Psoas muscle (tissue), 8 donors: ENCODE results near the gene CADM1. TPM values are rescaled to one million over a fixed set of nuclear protein-coding genes. Genes with fewer than 3 reads are reported as not detected.

ENCODE experiments used
- ATAC-seq, 4 donors: fragments of 200-7000 bp; cut with Tn5 transposase; one replicate each; pipeline ENCODE4 v1.9.1; 2020; ENCODE audit warnings: moderate library complexity in 3 of 4, mild to moderate bottlenecking in 2 of 4
- DNase-seq, 2 donors: peaks; one replicate each; pipeline ENCODE4 v3.0.0-alpha.2; 2020
- H3K27ac ChIP-seq: fragments of 200-600 bp; one replicate; pipeline ENCODE4 v1.8.0; 2022
- H3K27me3 ChIP-seq, 3 donors: fragments of 200-600 bp in 1 of 3; one replicate each; pipeline versions ENCODE4 v1.6.1 to v1.8.0; 2013 to 2022; ENCODE audit warnings: low read length in 2 of 3, mild to moderate bottlenecking in 2 of 3, moderate library complexity in 1 of 3; ENCODE audit not compliant: insufficient read depth in 3 of 3
- H3K36me3 ChIP-seq, 2 donors: fragments of 200-600 bp in 1 of 2; one replicate each; pipeline versions ENCODE4 v1.6.1 to v1.8.0; 2013 to 2022; ENCODE audit warnings: low read depth in 1 of 2, mild to moderate bottlenecking in 1 of 2, moderate library complexity in 1 of 2; ENCODE audit not compliant: insufficient read depth in 1 of 2
- H3K4me1 ChIP-seq: fragments of 200-600 bp; one replicate; pipeline ENCODE4 v1.8.0; 2022
- H3K4me3 ChIP-seq: fragments of 200-600 bp; one replicate; pipeline ENCODE4 v1.8.0; 2022; ENCODE audit warnings: mild to moderate bottlenecking
- H3K9me3 ChIP-seq: fragments of 200-600 bp; one replicate; pipeline ENCODE4 v1.8.0; 2022
- WGBS, 3 donors: extraction: QIAGEN DNeasy Blood & Tissue Kit; methylation state at CpG; one replicate each; pipeline versions ENCODE4 v1.1.6 to v1.1.7; 2013; 5-methylcytosine and 5-hydroxymethylcytosine counted together
- intact Hi-C, 2 donors: fragments of 100-400 bp; cut with DNase I; formaldehyde crosslinking; loops; one replicate each; pipeline versions ENCODE4 v1.11.0 to v1.14.2; 2022
- polyA plus RNA-seq, 3 donors: library from polyadenylated mRNA; stranded (reverse); fragments of 200-250 nt; gene quantifications; one replicate each; pipeline ENCODE4 v1.2.3, GENCODE V29; 2013
- total RNA-seq, 4 donors: library from RNA; stranded (reverse); fragmentation: NEBNext Ultra II Directional in 2 of 4; extraction: Animal tissue kit (Norgen Biotek cat#: 25700) in 2 of 4; gene quantifications; one replicate each; pipeline versions ENCODE4 v1.2.1 to v1.2.4, GENCODE V29; 2021 to 2023
- TF ChIP-seq, protein P1 (sequence below): fragments of 200-600 bp; IDR thresholded peaks from one replicate; pipeline ENCODE4 v1.8.0; 2022; ENCODE audit warnings: antibody characterized with exemption
- donor health status: healthy with polysubstance abuse.
- donor health status: DM: no; HTN: no; CAD: no; lungs with moderate emphysema.
- donor health status: Bipolar disorder and iron deficiency.
- donor health status: healthy.
- donor health status: DM: yes; HTN: yes; CAD: no.
- donor health status: DM: no; HTN: no; CAD: no.
- donor health status: DM: no; HTN: no; CAD: no.
- donor health status: DM: yes; HTN: yes; CAD: no.

CADM1 gene
- total and polyA plus RNA-seq, 7 donors = 3.1 to 12.4 (median 9.5) TPM

DNA sequence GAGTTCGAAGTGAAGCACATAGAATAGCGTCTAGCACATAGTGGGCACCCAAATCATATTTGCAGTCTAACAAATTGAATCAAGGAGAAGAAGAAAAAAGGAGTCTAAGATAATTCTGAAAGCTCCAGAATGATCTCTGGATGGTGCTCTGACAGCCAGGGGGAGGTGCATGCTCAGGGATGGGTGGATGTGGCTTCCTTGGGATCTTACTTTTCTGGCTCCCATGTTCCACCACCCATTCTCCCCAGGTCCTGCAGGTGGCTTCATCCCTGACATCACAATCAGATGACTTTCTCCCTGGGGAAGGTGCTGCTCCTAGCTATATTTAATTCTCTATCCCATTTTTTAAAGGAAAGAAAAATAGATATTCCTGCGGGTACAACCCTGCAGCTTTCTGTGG is 381.9 kb downstream of the CADM1 start:
- WGBS, 3 donors = 87 to 95% (median 93%) methylated on average over 3 of the region's 3 CpGs
- H3K36me3 ChIP-seq = no peaks in the 10 kb centered on the region
- intact Hi-C loops = no loop called here

More for the DNA sequence above, 381.9 kb downstream of the CADM1 start:
- Histone ChIP-seq H3K9me3 (no peaks in the 10 kb centered on the region), H3K4me1 (no peaks in the 10 kb centered on the region), H3K27ac (no peak overlapping the region), H3K27me3 (no peaks in the 10 kb centered on the region), H3K4me3 (no peak overlapping the region)
- ATAC-seq (no peak), DNase-seq (no peak)
- TF ChIP-seq, protein P1, sequence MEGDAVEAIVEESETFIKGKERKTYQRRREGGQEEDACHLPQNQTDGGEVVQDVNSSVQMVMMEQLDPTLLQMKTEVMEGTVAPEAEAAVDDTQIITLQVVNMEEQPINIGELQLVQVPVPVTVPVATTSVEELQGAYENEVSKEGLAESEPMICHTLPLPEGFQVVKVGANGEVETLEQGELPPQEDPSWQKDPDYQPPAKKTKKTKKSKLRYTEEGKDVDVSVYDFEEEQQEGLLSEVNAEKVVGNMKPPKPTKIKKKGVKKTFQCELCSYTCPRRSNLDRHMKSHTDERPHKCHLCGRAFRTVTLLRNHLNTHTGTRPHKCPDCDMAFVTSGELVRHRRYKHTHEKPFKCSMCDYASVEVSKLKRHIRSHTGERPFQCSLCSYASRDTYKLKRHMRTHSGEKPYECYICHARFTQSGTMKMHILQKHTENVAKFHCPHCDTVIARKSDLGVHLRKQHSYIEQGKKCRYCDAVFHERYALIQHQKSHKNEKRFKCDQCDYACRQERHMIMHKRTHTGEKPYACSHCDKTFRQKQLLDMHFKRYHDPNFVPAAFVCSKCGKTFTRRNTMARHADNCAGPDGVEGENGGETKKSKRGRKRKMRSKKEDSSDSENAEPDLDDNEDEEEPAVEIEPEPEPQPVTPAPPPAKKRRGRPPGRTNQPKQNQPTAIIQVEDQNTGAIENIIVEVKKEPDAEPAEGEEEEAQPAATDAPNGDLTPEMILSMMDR = no peak
